ENCODE data around the gene GRM8. TPM values are rescaled to one million over a fixed set of nuclear protein-coding genes. Genes with fewer than 3 reads are reported as not detected.

Gene GRM8
- total RNA-seq, 1 donor from 2014 or later: not detected

GRCh38 chr7:127258111-127258510, 5.4 kb upstream of the GRM8 start:
- TF ChIP-seq, protein P1, sequence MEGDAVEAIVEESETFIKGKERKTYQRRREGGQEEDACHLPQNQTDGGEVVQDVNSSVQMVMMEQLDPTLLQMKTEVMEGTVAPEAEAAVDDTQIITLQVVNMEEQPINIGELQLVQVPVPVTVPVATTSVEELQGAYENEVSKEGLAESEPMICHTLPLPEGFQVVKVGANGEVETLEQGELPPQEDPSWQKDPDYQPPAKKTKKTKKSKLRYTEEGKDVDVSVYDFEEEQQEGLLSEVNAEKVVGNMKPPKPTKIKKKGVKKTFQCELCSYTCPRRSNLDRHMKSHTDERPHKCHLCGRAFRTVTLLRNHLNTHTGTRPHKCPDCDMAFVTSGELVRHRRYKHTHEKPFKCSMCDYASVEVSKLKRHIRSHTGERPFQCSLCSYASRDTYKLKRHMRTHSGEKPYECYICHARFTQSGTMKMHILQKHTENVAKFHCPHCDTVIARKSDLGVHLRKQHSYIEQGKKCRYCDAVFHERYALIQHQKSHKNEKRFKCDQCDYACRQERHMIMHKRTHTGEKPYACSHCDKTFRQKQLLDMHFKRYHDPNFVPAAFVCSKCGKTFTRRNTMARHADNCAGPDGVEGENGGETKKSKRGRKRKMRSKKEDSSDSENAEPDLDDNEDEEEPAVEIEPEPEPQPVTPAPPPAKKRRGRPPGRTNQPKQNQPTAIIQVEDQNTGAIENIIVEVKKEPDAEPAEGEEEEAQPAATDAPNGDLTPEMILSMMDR (conservative IDR thresholded peaks at IDR 0.05; ENCODE audit: low read depth, low read length): no peak
- H3K4me3 ChIP-seq (ENCODE audit: low read depth, low read length): no peak overlapping the region
- DNase-seq (ENCODE audit: low read depth): no peak

- DNase-seq (ENCODE audit: low read depth): no peak
- TF ChIP-seq, protein P1 (conservative IDR thresholded peaks at IDR 0.05; ENCODE audit: low read depth, low read length): no peak
- H3K4me3 ChIP-seq (ENCODE audit: low read depth, low read length): no peak overlapping the region
Observed at GRCh38 chr7:127257086-127257485, 4.3 kb upstream of the GRM8 start.

DNA sequence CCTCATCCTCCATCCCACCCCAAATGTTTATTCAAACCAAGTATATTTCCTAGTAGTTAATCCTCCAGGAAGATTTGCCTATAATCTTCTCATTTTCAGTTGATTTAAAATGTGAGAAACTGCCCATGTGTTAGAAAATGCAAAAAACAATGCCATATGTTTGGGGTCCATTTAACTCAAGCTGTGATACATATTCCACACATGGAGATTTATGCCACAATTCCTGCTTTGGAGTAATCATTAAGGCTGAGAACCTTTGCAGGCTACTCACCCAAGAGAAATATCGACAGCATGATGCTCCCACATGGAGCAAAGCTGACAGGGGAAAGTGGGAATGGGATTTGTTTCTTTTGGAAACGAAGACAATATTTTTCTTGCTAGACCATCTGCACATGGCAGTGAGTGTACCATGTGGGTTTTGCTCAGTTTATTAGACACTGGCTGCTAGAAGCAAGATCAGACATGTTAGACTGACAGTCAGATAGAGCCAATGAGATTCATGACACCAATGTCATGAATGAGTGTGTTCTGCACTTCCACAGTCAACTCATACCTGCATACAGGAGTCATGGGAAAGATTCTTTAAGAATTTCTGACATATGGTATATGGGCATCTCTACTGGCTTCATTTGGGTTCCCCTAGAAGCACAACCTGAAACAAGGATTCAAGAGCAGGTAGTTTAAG, 3.4 kb upstream of the GRM8 start:
- H3K4me3 ChIP-seq (ENCODE audit: low read depth, low read length): no peak overlapping the region
- no peak for DNase-seq (ENCODE audit: low read depth)
- TF ChIP-seq, protein P1 (conservative IDR thresholded peaks at IDR 0.05; ENCODE audit: low read depth, low read length): no peak

GRCh38 chr7:127254163-127254684, 1.5 kb upstream of the GRM8 start:
- TF ChIP-seq, protein P1 (conservative IDR thresholded peaks at IDR 0.05; ENCODE audit: low read depth, low read length): no peak
- peak overlapping the region; percentile 63 for H3K4me3 ChIP-seq (ENCODE audit: low read depth, low read length)

DNA sequence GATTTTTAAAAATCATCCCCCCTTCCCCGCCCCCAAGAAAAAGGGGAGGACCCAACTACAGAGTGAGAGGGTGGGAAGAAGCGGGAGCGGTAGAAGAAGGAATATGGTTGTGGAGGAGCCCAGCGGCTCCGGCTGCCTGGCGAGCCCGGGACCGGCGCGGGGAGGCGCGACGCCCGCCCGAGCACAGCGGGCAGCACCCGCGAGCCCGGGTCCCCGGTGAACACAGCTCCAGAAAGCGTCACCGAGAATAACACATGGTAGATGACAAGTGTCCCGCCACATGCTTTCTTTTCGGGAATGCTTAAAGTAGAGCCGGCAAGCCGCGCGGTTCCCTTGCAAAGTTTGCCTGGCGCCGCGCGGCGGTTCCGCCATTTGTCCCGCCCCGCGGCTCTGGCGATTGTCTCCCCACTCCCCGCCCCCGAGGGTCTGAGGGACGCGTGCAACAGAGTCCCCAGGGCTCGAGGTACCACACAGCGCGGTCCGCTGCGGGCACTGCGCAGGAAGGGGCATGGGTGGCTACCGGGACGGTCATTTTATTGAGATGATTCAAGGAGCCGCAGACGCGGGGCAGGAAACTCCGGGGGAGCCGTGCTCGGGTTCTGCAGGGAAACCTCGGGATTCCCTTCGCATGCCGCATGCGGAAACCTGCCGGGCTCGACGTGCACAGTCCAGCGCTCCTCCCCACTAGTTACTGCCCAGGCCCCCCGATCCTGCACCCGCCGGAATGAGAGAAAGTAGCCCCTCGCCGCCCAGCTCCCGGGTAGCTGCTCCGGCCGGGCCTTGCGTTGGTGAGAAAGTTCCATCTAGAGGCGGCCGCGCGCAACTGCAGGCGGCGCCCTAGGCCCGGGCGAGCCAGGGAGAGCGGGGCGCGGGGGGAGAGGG, 781 bp upstream of the GRM8 start:
- H3K4me3 ChIP-seq (ENCODE audit: low read depth, low read length): peak overlapping the region; percentile 63
- DNase-seq (ENCODE audit: low read depth): no peak
- TF ChIP-seq, protein P1 (conservative IDR thresholded peaks at IDR 0.05; ENCODE audit: low read depth, low read length): peak; percentile 83

More at GRCh38 chr7:127254163-127254684, 1.5 kb upstream of the GRM8 start:
- no peak for DNase-seq (ENCODE audit: low read depth)

DNA sequence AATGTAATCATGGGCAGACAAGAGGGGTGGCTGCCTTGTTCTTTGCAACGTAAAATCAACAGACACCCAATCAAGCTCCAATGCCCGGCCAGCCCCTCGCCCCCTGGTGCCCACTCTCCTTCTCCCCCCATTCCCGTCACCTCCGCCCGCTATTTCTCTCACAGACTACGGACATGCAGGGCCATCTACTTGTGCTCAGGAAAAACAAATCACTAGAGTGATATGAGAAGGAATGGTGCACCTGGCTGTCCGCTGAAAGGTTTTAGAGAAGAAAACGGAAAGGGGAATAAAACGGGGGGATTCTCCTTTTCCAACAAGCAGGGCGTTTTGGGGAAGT, 396 bp downstream of the GRM8 start:
- no peak for DNase-seq (ENCODE audit: low read depth)
- TF ChIP-seq, protein P1 (conservative IDR thresholded peaks at IDR 0.05; ENCODE audit: low read depth, low read length): no peak
- H3K4me3 ChIP-seq (ENCODE audit: low read depth, low read length): peak overlapping the region; percentile 63
